SKM-1 (cell line): ENCODE results near the gene VASN.
"Not testable (repeated sequence)": the region's sequence is repeated elsewhere in the genome, so short reads cannot be mapped to it uniquely, and the experiment has no call there.

Experiments
- DNase-seq: peaks from one replicate; lab custom pipeline; 2025; ENCODE audit not compliant: unreplicated experiment; lab: John Stamatoyannopoulos, UW

Gene VASN

GRCh38 chr16:4383591-4384444 is 12.2 kb downstream of the VASN start:
- no peak for DNase-seq

GRCh38 chr16:4384509-4384942 is 12.9 kb downstream of the VASN start:
- DNase-seq: no peak

GRCh38 chr16:4385066-4385788 is 13.6 kb downstream of the VASN start:
- no peak for DNase-seq

GRCh38 chr16:4385789-4386450 is 14.3 kb downstream of the VASN start:
- DNase-seq: no peak

- no peak for DNase-seq
Observed at GRCh38 chr16:4386451-4386805, 14.8 kb downstream of the VASN start.

- no peak for DNase-seq
Observed at GRCh38 chr16:4386951-4387565, 15.4 kb downstream of the VASN start.

GRCh38 chr16:4387781-4388180 is 16.1 kb downstream of the VASN start:
- DNase-seq: no peak

GRCh38 chr16:4388271-4389021 is 16.8 kb downstream of the VASN start:
- no peak for DNase-seq

- no peak for DNase-seq
Observed at GRCh38 chr16:4389051-4389955, 17.7 kb downstream of the VASN start.

- no peak for DNase-seq
Observed at GRCh38 chr16:4390266-4391260, 18.9 kb downstream of the VASN start.

- no peak for DNase-seq
Observed at GRCh38 chr16:4391631-4392381, 20.2 kb downstream of the VASN start.

GRCh38 chr16:4392382-4393239 is 21.0 kb downstream of the VASN start:
- DNase-seq: no peak

GRCh38 chr16:4393240-4393600 is 21.6 kb downstream of the VASN start:
- no peak for DNase-seq

GRCh38 chr16:4393850-4394249 is 22.2 kb downstream of the VASN start:
- not testable (repeated sequence) for DNase-seq

GRCh38 chr16:4395055-4395726 is 23.5 kb downstream of the VASN start:
- DNase-seq: no peak

GRCh38 chr16:4399001-4399730 is 27.5 kb downstream of the VASN start:
- no peak for DNase-seq
